CD4-positive, alpha-beta memory T cell (primary cell): ENCODE measurements around the gene HYI. TPM values are rescaled to one million over a fixed set of nuclear protein-coding genes. Genes with fewer than 3 reads are reported as not detected.
"Not testable (repeated sequence)": the region's sequence is repeated elsewhere in the genome, so short reads cannot be mapped to it uniquely, and the experiment has no call there.

ENCODE experiments used
- CTCF ChIA-PET: fragments of 350-600 bp; sonication (Branson Sonifier 250); formaldehyde crosslinking; loops from one replicate; lab custom pipeline; 2021; ENCODE audit warnings: inconsistent platforms; ENCODE audit not compliant: partially characterized antibody; lab: Charles Lee
- POLR2A ChIA-PET: fragments of 350-600 bp; sonication (Branson Sonifier 250); formaldehyde crosslinking; loops from one replicate; lab custom pipeline; 2021; ENCODE audit not compliant: partially characterized antibody; lab: Charles Lee
- DNase-seq, 5 donors: peaks; one replicate each; pipeline versions ENCODE4 v3.0.0 to v3.0.0-alpha.2; 2020 to 2022; ENCODE audit warnings: mixed read lengths in 1 of 5
- H3K27ac ChIP-seq: one replicate; pipeline ENCODE4 v1.7.0; 2013; ENCODE audit warnings: low read depth, low read length
- H3K27me3 ChIP-seq: 2 replicates; pipeline ENCODE4 v1.7.0; 2013; ENCODE audit warnings: mild to moderate bottlenecking, low read length, moderate library complexity; ENCODE audit not compliant: insufficient read depth
- H3K36me3 ChIP-seq: 2 replicates; pipeline ENCODE4 v1.7.0; 2013; ENCODE audit warnings: mild to moderate bottlenecking, low read length, moderate library complexity; ENCODE audit not compliant: insufficient read depth
- H3K4me1 ChIP-seq: 2 replicates; pipeline ENCODE4 v1.7.0; 2013; ENCODE audit warnings: mild to moderate bottlenecking, low read length, moderate library complexity; ENCODE audit not compliant: insufficient read depth
- H3K4me3 ChIP-seq, 2 donors: one replicate each; pipeline ENCODE4 v1.7.0; 2013; ENCODE audit warnings: low read length in 2 of 2, mild to moderate bottlenecking in 1 of 2
- H3K9me3 ChIP-seq, 2 donors: one replicate each; pipeline ENCODE4 v1.7.0; 2013; ENCODE audit warnings: low read length in 2 of 2, control low read depth in 1 of 2; ENCODE audit not compliant: control insufficient read depth in 1 of 2
- H3K27ac Mint-ChIP-seq, 7 donors: one replicate each; pipeline ENCODE4 v1.8.0; 2020 to 2021; ENCODE audit warnings: mixed read lengths in 7 of 7, mild to moderate bottlenecking in 6 of 7, inconsistent platforms in 3 of 7, moderate library complexity in 3 of 7
- H3K27me3 Mint-ChIP-seq, 2 donors: one replicate each; pipeline ENCODE4 v1.8.0; 2020 to 2021; ENCODE audit warnings: mixed read lengths in 2 of 2
- H3K36me3 Mint-ChIP-seq, 2 donors: one replicate each; pipeline ENCODE4 v1.8.0; 2020 to 2021; ENCODE audit warnings: mixed read lengths in 2 of 2, inconsistent platforms in 1 of 2, mild to moderate bottlenecking in 1 of 2
- H3K4me1 Mint-ChIP-seq, 4 donors: one replicate each; pipeline ENCODE4 v1.8.0; 2020 to 2021; ENCODE audit warnings: mixed read lengths in 4 of 4, mild to moderate bottlenecking in 1 of 4
- H3K4me3 Mint-ChIP-seq, 8 donors: one replicate each; pipeline ENCODE4 v1.8.0; 2020 to 2021; ENCODE audit warnings: mixed read lengths in 8 of 8, mild to moderate bottlenecking in 7 of 8, moderate library complexity in 6 of 8, inconsistent platforms in 3 of 8
- H3K9me3 Mint-ChIP-seq, 8 donors: one replicate each; pipeline ENCODE4 v1.8.0; 2020 to 2021; ENCODE audit warnings: mixed read lengths in 8 of 8, mild to moderate bottlenecking in 5 of 8, inconsistent platforms in 3 of 8, moderate library complexity in 1 of 8
- intact Hi-C: fragments of 100-400 bp; cut with micrococcal nuclease; formaldehyde crosslinking; loops from one replicate; pipeline ENCODE4 v1.15.1; 2023
- polyA plus RNA-seq, 2 donors: library from polyadenylated mRNA; unstranded; fragments of 300-500 nt; fragmentation: Illumina TruSeq; gene quantifications; one replicate each; pipeline ENCODE4 v1.2.3, GENCODE V29; 2021
- total RNA-seq, 2 experiments: library from RNA; stranded (reverse); gene quantifications; one replicate each; pipeline ENCODE4 v1.2.3, GENCODE V29; 2021

Gene HYI
- total and polyA plus RNA-seq, 4 experiments from 2014 or later = 7.3 to 33.9 (median 19.2) TPM

- H3K36me3 ChIP-seq = no peaks in the 10 kb centered on the region
- no peaks in the 10 kb centered on the region for H3K27me3 ChIP-seq
- peaks cover 4 to 8% (median 7%) of the 10 kb centered on the region in 4 donors for H3K4me1 Mint-ChIP-seq
- no peak for DNase-seq
- H3K27ac ChIP-seq = no peak overlapping the region
- H3K4me1 ChIP-seq = peaks cover 4% of the 10 kb centered on the region
- intact Hi-C loops = no loop called here
- no peak overlapping the region for H3K4me3 Mint-ChIP-seq
- no peaks in the 10 kb centered on the region for H3K36me3 Mint-ChIP-seq
- POLR2A ChIA-PET = interaction anchor here (1.4 kb wide), 1 partner anchor 10 kb away, joined by 6 read pairs; no protein-coding TSS in a partner anchor
- CTCF ChIA-PET = no interaction called here
- H3K9me3 ChIP-seq = no peaks in the 10 kb centered on the region
- no peak overlapping the region for H3K4me3 ChIP-seq
- H3K27ac Mint-ChIP-seq = peak overlapping the region in 1 of 7 donors; percentile 41
- no peaks in the 10 kb centered on the region for H3K27me3 Mint-ChIP-seq
- peaks cover 0 to 1% (median 0%) of the 10 kb centered on the region in 8 donors for H3K9me3 Mint-ChIP-seq
These were observed 11.2 kb upstream of the HYI start for GRCh38 chr1:43464681-43465504.

- Mint-ChIP-seq H3K27me3 (no peaks in the 10 kb centered on the region), H3K36me3 (no peaks in the 10 kb centered on the region), H3K4me3 (no peak overlapping the region), H3K9me3 (peaks cover 0 to 1% (median 0%) of the 10 kb centered on the region in 8 donors), H3K27ac (no peak overlapping the region), H3K4me1 (peaks cover 4 to 8% (median 7%) of the 10 kb centered on the region in 4 donors)
- intact Hi-C loops = no loop called here
- Histone ChIP-seq H3K4me3 (no peak overlapping the region), H3K4me1 (peaks cover 4% of the 10 kb centered on the region), H3K36me3 (no peaks in the 10 kb centered on the region), H3K27me3 (no peaks in the 10 kb centered on the region), H3K27ac (no peak overlapping the region), H3K9me3 (no peaks in the 10 kb centered on the region)
- CTCF ChIA-PET = interaction anchor here (0.6 to 1.2 kb wide), 2 partner anchors 9 to 25 kb away, joined by 3 to 4 read pairs; no protein-coding TSS in a partner anchor
- no peak for DNase-seq
- POLR2A ChIA-PET = interaction anchor here (1.4 kb wide), 2 partner anchors 9 kb away, joined by 3 to 6 read pairs; partner anchors contain the start of gene HYI
These were observed 9.7 kb upstream of the HYI start for GRCh38 chr1:43463479-43463878.

- H3K36me3 ChIP-seq = no peaks in the 10 kb centered on the region
- DNase-seq = no peak
- ChIA-PET CTCF (interaction anchor here (1.3 kb wide), 1 partner anchor 16 kb away, joined by 3 read pairs; no protein-coding TSS in a partner anchor), POLR2A (no interaction called here)
- H3K27ac Mint-ChIP-seq = no peak overlapping the region
- no peaks in the 10 kb centered on the region for H3K9me3 ChIP-seq
- peaks cover 0 to 4% of the 10 kb centered on the region in 2 donors for H3K27me3 Mint-ChIP-seq
- no peaks in the 10 kb centered on the region for H3K27me3 ChIP-seq
- no peak overlapping the region for H3K4me3 Mint-ChIP-seq
- H3K9me3 Mint-ChIP-seq = peaks cover 0 to 3% (median 0%) of the 10 kb centered on the region in 8 donors
- no peak overlapping the region for H3K27ac ChIP-seq
- no peaks in the 10 kb centered on the region for H3K36me3 Mint-ChIP-seq
- H3K4me3 ChIP-seq = no peak overlapping the region
- peaks cover 0 to 3% (median 2%) of the 10 kb centered on the region in 4 donors for H3K4me1 Mint-ChIP-seq
- intact Hi-C loops = no loop called here
- peaks cover under 1% of the 10 kb centered on the region for H3K4me1 ChIP-seq
These were observed 7.4 kb upstream of the HYI start for GRCh38 chr1:43460988-43461693.

- H3K27me3 ChIP-seq, DNase-seq, H3K4me1 ChIP-seq, H3K4me3 ChIP-seq, H3K4me3 Mint-ChIP-seq, H3K27ac Mint-ChIP-seq, H3K36me3 Mint-ChIP-seq, CTCF ChIA-PET, H3K36me3 ChIP-seq, H3K27ac ChIP-seq, H3K9me3 ChIP-seq, H3K27me3 Mint-ChIP-seq, H3K9me3 Mint-ChIP-seq, intact Hi-C loops: not testable (repeated sequence)
- POLR2A ChIA-PET = interaction anchor here (1.2 kb wide), 1 partner anchor 91 kb away, joined by 3 read pairs; the partner anchor contains the start of gene ELOVL1
- peaks cover 6 to 19% (median 13%) of the 10 kb centered on the region in 4 donors for H3K4me1 Mint-ChIP-seq
These were observed 4.6 kb upstream of the HYI start for GRCh38 chr1:43458379-43458778.

GRCh38 chr1:43455213-43455889, 1.6 kb upstream of the HYI start:
- H3K27ac Mint-ChIP-seq = no peak overlapping the region

GRCh38 chr1:43454270-43455011, 710 bp upstream of the HYI start:
- Mint-ChIP-seq H3K36me3 (peaks cover 9 to 28% of the 10 kb centered on the region in 2 donors), H3K9me3 (peaks cover 0 to 2% (median 0%) of the 10 kb centered on the region in 8 donors), H3K4me1 (peaks cover 12 to 29% (median 21%) of the 10 kb centered on the region in 4 donors), H3K27ac (peak overlapping the region; percentile 70 to 93 (median 89)), H3K27me3 (peaks cover 0 to 4% of the 10 kb centered on the region in 2 donors), H3K4me3 (peak overlapping the region; percentile 88 to 92 (median 89))
- intact Hi-C loops = loop anchor here (5.0 kb wide), 3 partner anchors 87 to 282 kb away; partner anchors contain the start of genes CFAP57, EBNA1BP2, ELOVL1 and ST3GAL3
- ChIA-PET POLR2A (interaction anchor here (0.9 to 4.3 kb wide), 11 partner anchors 8 to 608 kb away, joined by 3 to 41 read pairs (median 6); partner anchors contain the start of genes CFAP57, EBNA1BP2, ELOVL1 and KDM4A), CTCF (interaction anchor here (0.9 to 1.7 kb wide), 4 partner anchors 8 to 40 kb away, joined by 3 to 4 read pairs (median 3); no protein-coding TSS in a partner anchor)
- Histone ChIP-seq H3K27me3 (no peaks in the 10 kb centered on the region), H3K4me3 (peak overlapping the region; percentile 10 to 36), H3K27ac (peak overlapping the region; percentile 4), H3K36me3 (peaks cover 6% of the 10 kb centered on the region), H3K9me3 (no peaks in the 10 kb centered on the region), H3K4me1 (peaks cover 12% of the 10 kb centered on the region)
- peak; percentile 65 to 78 (median 68) for DNase-seq

More at GRCh38 chr1:43455213-43455889, 1.6 kb upstream of the HYI start:
- H3K4me1 ChIP-seq = peaks cover 12% of the 10 kb centered on the region
- no peak for DNase-seq
- ChIA-PET CTCF (interaction anchor here (0.9 to 1.7 kb wide), 4 partner anchors 8 to 40 kb away, joined by 3 to 4 read pairs (median 3); no protein-coding TSS in a partner anchor), POLR2A (interaction anchor here (1.4 to 4.3 kb wide), 5 partner anchors 9 to 609 kb away, joined by 3 to 41 read pairs (median 14); partner anchors contain the start of genes ELOVL1, MED8, SZT2 and ZNF691)
- no peaks in the 10 kb centered on the region for H3K36me3 ChIP-seq
- intact Hi-C loops = no loop called here
- peaks cover 5 to 19% of the 10 kb centered on the region in 2 donors for H3K36me3 Mint-ChIP-seq
- no peak overlapping the region for H3K27ac ChIP-seq
- H3K4me1 Mint-ChIP-seq = peaks cover 12 to 29% (median 21%) of the 10 kb centered on the region in 4 donors
- peaks cover 0 to 2% (median 0%) of the 10 kb centered on the region in 8 donors for H3K9me3 Mint-ChIP-seq
- H3K9me3 ChIP-seq = no peaks in the 10 kb centered on the region
- H3K27me3 Mint-ChIP-seq = peaks cover 0 to 4% of the 10 kb centered on the region in 2 donors
- no peaks in the 10 kb centered on the region for H3K27me3 ChIP-seq
- H3K4me3 Mint-ChIP-seq = peak overlapping the region in 3 of 8 donors; percentile 12 to 39 (median 19)
- no peak overlapping the region for H3K4me3 ChIP-seq
